ENCODE measurements around the gene MEX3A.

DNA sequence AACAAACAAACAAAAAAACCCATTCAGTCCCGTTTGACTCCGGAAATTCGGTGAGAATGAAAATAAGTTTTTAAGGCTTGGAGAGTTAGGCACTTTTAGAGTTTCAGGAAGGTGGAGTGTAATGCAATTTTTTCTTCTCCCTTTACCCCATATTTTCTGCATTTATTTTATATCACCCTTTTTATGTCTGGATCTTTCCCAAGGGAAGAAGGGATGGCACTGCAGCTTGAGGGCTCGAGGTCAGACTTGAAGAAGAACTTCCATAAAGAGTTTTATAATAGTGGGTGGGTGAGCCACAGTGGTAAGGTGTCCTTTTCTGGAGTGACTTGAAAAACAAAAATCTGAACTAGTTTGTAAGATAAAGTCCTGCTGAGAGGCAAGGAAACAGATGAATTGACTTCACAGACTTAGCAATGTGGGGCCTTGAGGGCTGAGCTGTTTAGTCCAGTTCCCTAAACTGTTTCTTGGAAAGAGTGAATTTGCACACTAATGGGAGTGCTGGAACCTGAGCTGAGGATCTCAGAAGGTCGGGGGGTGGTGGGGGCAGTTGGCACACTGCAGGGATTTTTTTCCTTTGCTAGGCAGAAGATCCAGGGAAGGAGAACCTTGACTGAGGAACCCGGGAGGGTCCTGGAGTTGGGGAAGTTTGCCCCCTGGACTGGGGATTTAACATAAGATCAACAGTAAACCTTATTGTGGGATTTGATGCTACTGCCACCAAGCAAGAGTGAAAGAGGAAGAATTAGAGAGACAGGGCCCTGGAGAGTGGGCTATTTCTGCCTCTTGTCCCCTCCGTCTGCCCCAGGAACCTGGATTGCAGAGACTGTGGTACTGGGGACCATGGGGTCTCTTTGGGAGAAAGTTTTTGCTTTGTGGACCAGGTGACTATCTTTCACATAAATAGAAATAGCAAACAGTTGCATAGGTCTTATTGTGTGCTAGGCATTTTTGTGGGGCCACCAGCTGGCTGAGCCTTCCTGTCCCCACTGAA, 1.8 kb upstream of the MEX3A start:
- TF ChIP-seq POLR2A (IDR thresholded peaks at IDR 0.05; ENCODE audit: low read depth, low read length): no peak
- no peak for TF ChIP-seq POLR2AphosphoS5 (IDR thresholded peaks at IDR 0.05; ENCODE audit: low read depth, low read length)
- TF ChIP-seq TAF1 (IDR thresholded peaks at IDR 0.05; ENCODE audit: borderline replicate concordance, low read depth, low read length): no peak

Measured in GM12892 (cell line).